C4-2B (cell line): ENCODE results near the gene SCP2D1.

ENCODE experiments used
- H3K27ac ChIP-seq: fragments of 450-650 bp; 2 replicates; pipeline ENCODE4 v1.5.1; 2017
- CTCF ChIP-seq: fragments of 450-650 bp; conservative IDR thresholded peaks from 2 replicates; pipeline ENCODE4 v1.5.1; 2017; ENCODE audit warnings: mild to moderate bottlenecking
- ZFX ChIP-seq: fragments of 450-650 bp; IDR thresholded peaks from 2 replicates; pipeline ENCODE4 v1.6.1; 2017

SCP2D1 gene

GRCh38 chr20:18813483-18813882 is at the start of gene SCP2D1:
Gene SCP2D1, plus strand, starts transcription at chr20:18813783. Its CDS starts 33 bp downstream, at chr20:18813816.
- TF ChIP-seq ZFX (no peak), CTCF (no peak)
- no peak within 1 kb of the TSS for H3K27ac ChIP-seq

- TF ChIP-seq ZFX = no peak
- no peak for TF ChIP-seq CTCF
- H3K27ac ChIP-seq = no peak overlapping the region
Observed at GRCh38 chr20:18767676-18768075, 45.9 kb upstream of the SCP2D1 start.

- TF ChIP-seq ZFX = no peak
- H3K27ac ChIP-seq = no peak overlapping the region
Observed at GRCh38 chr20:18773566-18773965, 40.0 kb upstream of the SCP2D1 start.

GRCh38 chr20:18774207-18774606 is 39.4 kb upstream of the SCP2D1 start:
- TF ChIP-seq ZFX (no peak), CTCF (no peak)
- no peak overlapping the region for H3K27ac ChIP-seq

GRCh38 chr20:18775633-18776032 is 38.0 kb upstream of the SCP2D1 start:
- H3K27ac ChIP-seq = no peak overlapping the region
- TF ChIP-seq ZFX = no peak
- no peak for TF ChIP-seq CTCF

- H3K27ac ChIP-seq = no peak overlapping the region
- TF ChIP-seq ZFX (no peak), CTCF (no peak)
Observed at GRCh38 chr20:18778690-18779392, 34.7 kb upstream of the SCP2D1 start.

- TF ChIP-seq ZFX (no peak), CTCF (no peak)
- H3K27ac ChIP-seq = no peak overlapping the region
Observed at GRCh38 chr20:18780385-18781130, 33.0 kb upstream of the SCP2D1 start.
